ENCODE measurements around the gene PLEKHA7. TPM values are rescaled to one million over a fixed set of nuclear protein-coding genes. Genes with fewer than 3 reads are reported as not detected.

Gene PLEKHA7
- total RNA-seq, 1 experiment from 2014 or later: not detected

DNA sequence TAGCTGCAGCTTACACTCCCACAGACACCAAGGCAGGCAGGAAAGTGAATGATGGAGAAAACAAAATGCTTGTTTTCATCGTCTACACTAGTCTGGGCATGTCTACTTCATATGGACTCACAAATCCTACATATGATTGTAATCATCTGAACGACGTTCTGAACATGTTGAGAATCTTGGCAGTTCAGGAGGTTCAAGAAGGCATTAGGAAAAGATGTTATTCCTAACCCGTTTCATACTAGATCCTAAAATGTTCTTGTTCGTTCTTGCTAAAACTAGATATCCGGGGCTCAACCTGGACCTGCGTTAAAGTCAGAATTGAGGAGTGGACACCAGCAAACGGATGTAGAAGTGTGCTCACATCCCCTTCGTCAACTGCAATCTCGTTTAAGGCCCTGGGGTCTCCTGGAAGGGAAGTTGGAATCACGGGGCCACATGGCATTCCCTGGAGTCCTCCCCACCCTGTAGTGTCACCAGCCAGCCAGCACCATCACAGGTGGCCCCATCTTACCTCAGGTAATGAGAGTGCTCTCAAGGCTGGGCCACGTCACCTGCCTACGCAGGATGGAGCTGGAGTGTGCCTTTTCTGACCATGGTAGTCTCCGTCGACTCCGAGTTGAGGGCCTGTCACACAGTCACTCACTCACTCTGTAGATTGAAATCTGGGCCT, 238.5 kb downstream of the PLEKHA7 start:
- no peak for DNase-seq (ENCODE audit: low read depth)

DNA sequence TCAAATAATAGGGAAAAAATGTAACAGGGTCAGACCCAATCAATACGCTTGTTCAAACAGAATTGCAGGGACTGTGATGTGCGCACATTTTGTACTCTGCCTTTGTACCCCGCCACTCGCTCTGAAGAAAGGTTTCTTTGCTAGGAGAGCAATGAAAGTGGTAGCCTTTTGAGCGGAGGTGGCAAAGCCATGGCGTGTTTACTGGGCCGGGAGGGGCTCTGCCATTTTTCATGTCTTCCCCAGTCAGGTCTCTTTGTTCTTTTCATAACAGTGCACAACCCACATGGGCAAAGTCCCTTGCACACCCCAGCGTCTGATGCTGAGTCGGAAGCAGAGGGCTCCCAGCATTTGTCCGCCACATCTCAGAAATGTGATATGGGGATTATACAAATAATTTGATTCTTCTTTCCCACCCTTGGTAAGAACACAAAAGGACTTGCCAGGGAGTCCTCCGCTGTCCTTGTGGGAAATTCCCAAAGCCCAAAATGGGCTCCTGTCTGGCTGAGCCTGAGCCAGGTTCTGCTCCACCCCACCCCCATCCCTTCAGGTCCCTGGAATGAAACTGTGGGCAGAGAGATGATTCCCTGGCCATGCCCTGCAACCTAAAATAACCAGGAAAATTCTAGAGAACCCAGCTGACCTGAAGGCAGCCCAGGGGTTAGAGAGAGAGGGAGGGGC, 239.1 kb downstream of the PLEKHA7 start:
- DNase-seq (ENCODE audit: low read depth): no peak

DNA sequence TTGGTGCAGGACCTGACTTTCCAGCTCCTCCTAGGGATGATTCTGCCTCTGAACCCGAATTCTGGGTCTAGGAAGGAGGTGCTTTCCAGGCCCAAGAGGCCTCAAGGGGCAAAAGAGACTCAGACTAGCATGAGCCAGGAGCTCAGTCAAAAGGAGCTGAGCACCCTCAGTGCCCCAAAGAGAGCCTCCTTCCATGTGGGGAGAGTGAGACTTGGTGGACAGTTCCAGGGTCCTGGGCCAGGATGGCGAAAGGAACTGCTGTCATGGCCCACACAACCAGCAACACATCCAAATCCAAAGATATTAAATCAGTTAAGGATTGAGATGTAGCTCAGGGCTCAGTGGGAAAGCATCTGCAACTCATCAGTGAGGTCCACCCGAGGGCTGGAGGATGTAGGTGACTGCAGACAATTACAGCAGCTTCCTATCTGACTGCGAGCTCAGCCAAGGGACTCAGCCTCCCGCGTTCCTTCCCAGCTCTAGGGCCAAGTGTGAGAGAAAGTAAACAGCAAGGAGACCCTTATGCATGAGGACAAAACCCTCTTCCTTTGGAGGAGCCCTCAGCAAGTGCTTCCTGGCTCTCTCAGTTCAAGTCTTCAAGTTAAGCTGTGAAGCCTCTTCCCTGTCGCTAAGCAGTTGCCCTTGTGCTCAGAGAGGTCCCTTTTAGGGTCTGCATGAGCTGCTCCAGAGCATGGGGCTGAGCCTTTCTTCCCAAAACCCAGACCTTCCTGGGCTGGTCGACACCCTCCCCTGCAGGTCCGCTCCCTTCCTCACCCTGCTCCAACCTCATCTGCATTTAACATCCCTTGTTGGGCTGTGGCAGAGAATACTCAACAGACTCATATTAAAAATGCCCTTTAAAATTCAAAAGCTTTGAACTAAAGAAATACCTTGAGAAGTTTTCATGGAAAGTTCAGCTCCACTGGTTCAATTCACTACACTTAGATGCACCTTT, 240.0 kb downstream of the PLEKHA7 start:
- DNase-seq (ENCODE audit: low read depth): no peak

DNA sequence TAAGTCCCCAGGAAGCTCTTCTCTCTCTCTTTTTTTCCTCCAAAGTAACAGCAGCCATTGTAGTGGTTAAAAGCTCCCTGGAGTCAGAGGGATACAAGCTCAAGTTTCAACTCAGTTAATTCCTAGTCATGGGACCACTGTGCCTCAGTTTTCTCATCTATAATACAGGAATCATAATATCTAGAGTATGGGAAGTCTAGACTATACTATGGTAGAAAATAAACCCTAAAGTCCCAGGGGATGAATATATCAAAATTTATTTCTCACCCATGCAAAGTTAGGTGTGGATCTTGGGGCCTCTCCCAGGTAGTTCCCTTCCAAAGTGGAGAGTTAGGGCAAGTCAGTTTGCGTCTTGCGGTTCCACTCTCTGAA, 242.1 kb downstream of the PLEKHA7 start:
- no peak for DNase-seq (ENCODE audit: low read depth)

DNA sequence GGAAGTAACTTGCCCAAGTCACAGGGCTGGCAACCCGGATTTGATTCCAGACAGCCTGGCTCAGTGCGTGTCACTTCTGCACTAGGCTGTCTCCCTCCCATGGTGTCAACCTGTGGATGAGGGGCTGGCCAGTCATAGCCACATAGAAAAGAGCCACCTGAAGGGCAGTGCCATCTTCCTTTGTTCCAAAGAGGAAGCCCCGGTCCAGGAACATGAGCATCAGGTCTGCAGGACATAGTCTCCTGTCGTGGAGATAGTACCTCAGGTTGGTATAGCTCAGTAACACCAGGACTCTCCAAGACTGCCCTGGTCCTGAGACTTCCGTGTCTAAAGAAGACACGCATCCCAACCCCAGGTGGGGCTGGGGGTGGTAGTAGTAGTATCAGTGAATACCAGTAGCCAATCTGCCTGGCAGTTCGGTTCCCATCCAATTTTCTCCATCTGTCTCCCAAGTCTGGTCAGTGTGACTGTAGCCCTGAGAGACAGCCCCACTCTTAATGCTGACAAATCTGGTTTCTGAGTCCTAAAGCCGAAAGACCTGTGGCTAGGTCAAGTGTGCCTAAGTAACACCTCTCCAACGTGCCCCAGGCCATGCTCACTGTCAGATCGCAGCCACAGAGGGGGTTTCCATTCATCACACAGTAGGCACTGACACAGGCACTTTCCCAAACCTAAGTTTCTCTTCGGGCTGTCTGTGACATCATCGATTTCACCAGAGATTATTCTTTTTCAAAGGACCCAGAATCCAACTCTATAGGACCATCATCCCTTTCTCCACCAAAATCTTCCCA, 242.7 kb downstream of the PLEKHA7 start:
- DNase-seq (ENCODE audit: low read depth): no peak

DNA sequence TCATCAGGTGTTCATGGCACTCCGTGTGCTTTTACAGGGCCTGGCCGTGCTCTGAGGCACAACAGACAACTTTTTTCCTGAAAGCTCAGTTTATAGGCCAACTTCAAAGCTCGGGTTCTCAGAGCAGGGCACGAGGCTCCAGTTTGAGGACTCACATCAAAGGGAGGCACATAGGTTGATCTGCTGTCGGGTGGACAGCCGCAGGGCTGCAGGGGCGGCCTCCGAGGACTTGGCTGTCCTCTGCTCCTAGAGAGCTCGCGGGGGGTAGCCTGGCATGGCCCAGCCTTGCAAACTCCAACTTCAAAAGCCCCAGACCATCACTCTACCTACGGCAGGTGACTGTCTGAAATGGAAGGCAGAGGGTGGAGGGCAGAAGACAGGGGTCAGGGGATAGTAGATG, 244.2 kb downstream of the PLEKHA7 start:
- DNase-seq (ENCODE audit: low read depth): no peak

DNA sequence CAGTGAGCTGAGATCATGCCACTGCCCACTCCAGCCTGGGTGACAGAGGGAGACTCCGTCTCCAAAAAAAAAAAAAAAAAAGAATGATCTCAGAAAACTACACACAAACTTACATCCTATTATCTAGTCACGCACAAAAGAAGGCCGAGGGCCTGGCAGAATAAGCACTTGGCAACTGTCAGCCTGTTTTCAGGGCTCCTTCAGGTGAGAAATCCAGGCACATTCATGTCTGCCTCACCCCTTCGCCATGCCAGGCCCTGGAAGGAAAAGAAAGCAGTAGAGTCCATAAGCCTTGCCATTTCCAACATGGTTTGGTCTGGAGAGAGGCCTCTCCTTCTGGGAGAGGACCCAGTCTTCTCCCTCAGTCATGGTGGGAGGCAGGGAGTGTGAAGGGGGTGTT, 244.8 kb downstream of the PLEKHA7 start:
- DNase-seq (ENCODE audit: low read depth): no peak

DNA sequence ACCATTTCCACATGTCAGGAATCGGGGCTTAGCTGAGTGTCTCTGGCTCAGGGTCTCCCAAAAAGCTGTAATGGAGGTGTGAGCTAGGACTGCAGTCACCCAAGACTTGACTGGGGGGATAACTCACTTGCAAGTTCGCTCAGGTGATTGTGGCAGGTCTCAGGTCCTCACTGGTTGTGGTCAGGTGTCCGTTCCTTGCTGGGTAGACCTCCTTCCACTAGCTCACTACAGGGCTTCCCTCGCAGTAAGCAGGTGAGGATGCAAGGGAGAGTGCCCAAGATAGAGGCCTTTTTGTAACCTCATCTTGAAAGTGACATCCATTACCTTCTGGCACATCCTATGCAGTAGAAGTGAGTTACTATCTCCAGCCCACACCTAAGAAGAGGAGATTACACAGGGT, 246.3 kb downstream of the PLEKHA7 start:
- no peak for DNase-seq (ENCODE audit: low read depth)

DNA sequence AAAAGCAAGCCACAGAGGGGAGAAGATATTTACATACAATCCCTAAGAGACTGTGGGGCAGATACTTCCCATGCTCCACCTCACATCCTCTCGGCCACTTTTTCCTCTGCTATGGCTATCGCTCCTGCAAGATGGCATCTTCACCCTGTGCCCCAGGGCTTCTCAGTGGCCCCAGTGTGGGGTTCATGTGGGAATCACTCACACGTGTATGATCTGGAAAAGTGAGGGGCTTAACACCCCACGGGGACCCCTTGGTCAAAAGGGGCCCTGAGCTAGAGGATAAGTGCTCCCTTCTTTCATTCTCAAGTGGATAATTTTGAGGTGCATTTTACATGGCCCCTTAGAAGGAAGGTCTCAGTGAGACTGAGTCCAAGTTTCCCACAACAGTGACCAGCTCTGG, 247.1 kb downstream of the PLEKHA7 start:
- no peak for DNase-seq (ENCODE audit: low read depth)

DNA sequence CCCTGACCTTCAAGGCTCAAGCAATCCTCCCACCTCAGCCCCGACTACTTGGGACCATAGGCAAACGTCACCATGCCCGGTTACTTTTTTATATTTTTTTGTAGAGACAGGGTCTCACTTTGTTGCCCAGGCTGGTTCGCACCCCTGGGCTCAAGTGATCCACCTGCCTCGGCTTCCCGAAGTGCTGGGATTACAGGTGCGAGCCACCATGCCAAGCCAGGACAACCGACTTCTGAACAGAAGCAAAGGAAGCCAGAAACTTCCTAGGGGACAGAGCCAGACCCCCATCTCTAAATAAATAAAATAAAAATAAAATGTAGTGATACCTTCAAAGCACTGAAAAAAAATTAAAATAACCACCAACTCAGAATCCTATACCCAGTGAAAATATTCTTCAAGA, 249.3 kb downstream of the PLEKHA7 start:
- no peak for DNase-seq (ENCODE audit: low read depth)

DNA sequence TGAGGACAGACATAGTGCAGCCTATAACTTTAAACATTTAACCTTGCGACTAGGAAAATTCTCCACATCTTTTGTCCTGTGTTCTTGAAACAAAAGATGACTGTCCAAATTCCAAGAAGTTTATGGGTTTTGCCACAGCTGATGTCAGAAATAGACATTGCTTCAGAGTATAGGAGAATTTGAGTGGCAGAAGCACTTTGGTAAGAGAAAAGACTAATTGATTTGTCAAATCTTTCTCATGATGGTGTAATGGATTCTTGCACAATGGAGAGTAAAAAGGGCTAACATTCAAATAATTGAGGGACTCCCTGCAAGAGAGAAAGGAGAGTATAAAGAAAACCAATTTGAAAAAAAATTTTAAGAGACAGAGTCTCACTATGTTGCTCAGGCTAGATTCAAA, 250.5 kb downstream of the PLEKHA7 start:
- DNase-seq (ENCODE audit: low read depth): no peak

DNA sequence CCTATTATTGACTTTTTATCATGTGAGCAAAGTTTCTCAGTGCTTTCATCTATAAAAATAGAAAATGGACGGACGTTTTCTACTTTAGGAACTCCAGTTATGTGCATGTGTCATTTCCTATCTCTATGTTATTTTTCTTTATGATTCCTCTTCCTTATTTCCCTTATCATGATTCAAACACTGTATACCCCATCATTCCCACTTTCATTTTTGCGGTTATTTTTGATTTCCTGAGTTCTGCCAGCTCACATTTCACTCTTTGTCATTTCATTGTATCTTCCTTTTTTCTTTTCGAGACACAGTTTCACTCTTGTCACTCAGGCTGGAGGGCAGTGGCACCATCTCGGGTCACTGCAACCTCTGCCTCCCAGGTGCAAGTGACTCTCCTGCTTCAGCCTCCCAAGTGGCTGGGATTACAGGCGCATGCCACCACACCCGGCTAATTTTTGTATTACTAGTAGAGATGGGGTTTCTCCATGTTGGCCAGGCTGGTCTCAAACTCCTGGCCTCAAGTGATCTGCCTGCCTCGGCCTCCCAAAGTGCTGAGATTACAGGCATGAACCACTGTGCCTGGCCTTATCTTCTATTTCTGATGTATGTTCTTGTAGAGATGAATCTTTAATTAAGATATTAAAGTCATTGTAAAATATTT, 254.2 kb downstream of the PLEKHA7 start:
- no peak for DNase-seq (ENCODE audit: low read depth)

DNA sequence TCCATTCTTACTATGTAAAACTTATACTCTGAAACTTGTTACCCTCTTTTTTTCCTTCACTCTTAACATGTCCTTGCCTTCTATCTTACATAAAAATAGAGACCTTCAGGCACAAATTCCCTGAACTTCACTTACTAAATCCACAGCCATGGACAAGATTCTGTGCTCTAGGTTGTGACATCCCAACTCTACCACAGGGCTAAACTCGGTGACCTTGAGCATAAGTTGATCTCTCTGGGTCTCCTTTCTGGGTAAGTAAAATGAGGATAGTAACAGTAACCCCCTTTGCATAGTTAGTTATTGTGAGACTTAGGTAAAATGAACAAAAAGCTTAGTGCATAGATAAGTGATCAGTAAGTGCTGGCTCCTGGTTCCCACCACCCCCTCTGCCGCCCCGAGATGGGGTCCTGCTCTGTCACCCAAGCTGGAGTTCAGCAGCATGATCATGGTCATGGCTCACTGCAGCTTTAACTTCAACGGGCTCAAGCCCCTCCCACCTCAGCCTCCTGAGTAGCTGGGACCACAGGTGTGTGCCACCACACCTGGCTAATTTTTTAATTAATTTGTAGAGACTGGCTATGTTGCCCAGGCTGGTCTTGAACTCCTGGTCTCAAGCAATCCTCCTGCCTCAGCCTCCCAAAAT, 255.7 kb downstream of the PLEKHA7 start:
- DNase-seq (ENCODE audit: low read depth): no peak

DNA sequence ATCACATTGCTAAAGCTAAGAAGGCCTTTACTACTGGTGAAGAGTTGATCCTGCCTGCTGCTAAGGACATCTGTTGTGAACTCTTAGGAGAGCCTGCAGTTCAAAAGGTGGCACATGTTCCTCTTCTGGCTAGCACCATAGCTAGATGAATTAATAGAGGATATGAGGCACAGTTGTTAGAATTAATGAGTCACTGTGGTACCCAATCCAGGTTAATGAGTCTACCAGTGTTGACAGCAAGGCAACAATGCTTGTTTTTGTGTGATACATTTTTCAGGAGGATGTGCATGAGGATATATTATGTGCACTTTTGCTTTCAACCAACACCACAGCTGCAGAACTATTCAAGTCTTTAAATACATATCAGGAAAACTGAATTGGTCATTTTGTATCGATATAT, 263.8 kb downstream of the PLEKHA7 start:
- no peak for DNase-seq (ENCODE audit: low read depth)

DNA sequence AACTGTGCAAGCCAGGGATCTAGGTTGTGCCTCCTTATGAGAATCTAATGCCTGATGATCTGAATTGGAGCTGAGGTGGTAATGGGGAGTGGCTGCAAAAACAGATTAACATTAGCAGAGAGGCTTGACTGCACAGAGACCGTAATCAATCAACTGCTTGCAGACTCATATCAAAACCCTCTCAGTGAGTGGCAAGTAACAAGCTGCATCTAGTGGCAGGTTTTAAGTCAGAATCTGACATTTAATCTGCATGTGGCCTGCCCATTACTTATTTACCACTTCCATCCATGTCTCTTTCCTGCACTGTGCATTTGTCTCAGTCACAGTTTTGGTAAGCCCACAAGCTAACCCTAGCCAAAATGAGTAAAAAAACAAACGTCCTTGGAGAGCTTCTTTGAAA, 264.5 kb downstream of the PLEKHA7 start:
- DNase-seq (ENCODE audit: low read depth): no peak

DNA sequence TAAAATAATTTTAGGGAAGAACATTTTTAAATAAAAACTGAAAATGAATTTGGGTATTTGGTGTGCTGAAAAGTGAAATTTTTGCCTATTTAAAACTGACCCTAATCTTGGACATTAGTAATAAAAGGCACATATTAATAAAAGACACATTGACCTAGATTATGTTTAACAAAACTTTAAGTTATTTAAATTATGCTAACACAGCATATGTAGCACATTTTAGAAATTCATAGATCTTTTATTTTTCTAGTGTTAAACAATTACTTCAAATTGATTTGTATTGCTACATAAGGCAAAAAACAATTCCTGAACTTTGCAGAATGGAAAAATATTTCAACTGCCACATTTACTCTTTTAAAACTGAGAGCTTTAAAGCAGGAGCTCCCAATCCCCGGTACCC, 265.1 kb downstream of the PLEKHA7 start:
- DNase-seq (ENCODE audit: low read depth): no peak

DNA sequence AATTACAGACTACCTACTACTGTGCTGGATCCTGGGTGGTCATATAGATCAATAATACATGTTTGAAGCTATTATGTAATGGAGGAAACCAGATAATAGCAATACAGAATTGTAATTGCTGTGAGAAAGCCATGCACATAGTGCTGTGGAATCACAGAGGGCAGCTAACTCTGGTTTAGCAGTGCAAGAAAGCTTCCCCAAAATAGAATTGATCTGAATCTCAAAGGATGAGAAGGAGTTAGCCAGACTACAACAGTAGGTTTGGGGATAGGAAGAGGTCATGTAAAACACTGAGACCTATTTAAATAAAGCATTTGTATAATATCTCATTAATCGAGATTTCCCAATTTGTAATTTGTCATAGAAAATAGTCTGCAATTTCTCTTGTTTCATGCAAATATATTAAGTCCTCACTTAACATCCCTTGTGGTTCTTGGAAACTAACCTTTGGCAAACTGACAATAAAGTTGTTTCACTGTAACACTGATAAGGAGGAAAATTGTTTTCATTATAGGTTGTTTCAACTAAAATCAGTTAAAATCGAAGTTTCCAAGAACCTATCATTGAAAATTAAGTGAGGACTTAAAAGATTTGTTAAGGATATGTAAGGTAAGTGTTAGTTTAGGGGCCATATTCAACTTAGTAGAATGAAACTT, 268.1 kb downstream of the PLEKHA7 start:
- DNase-seq (ENCODE audit: low read depth): no peak

DNA sequence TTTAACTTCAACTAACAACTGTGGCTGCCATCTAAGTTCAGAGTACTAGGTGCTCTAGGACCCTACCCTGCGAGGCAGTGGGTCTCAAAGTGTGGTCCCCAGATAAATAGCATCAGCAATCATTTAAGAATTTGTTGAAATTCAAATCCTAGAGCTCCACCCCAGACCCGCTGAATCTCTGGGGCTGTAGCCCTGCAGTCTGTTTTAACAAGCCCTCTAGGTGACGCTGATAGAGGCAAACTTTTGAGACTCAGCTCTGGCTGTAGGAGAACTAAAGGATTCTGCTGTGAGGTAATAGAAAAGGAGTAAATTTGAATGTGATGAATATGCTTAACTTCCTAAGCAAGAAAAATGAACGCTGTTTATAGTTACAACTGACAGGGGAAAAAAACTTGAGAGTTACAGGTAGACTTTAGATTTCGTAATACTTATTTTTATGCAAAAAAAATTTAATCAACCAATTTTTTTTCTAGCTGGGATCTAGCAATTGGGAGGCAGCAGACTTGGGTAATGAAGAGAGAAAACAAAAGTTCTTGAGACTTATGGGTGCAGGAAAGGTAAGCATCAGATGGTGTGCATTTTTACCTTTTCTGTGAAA, 270.0 kb downstream of the PLEKHA7 start:
- no peak for DNase-seq (ENCODE audit: low read depth)

DNA sequence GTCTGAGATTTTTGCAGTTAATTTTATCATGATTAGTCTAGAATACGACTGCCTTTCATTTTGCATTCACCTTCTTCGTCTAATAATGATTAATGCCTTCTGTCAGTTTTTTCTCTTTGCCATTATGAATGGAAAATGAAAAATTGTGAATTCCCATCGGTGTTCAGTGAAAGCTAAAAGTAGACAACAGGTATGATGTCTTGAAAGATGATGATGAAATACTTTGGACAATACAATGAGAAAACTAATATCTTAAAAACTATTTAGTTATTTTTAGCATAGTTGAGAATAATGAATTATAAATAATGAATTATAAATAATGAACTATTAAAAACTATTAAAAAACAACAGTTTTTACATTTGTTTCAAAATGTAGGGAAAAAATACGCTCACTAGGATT, 270.7 kb downstream of the PLEKHA7 start:
- DNase-seq (ENCODE audit: low read depth): no peak

DNA sequence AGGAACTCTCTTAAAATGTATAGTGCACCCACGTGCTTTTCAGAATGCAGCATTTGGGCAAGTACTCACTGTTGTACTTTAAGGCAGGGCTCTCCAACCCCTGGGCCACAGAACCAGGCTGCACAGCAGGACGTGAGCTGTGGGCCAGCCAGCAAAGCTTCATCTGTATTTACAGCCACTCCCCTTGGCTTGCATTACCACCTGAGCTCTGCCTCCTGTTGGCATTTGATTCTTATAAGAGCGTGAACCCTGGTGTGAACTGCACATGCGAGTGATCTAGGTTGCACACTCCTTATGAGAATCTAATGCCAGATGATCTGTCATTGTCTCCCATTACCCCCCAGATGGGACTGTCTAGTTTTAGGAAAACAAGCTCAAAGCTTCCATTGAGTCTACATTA, 272.7 kb downstream of the PLEKHA7 start:
- no peak for DNase-seq (ENCODE audit: low read depth)
